ENCODE data around the gene C10orf90. TPM values are rescaled to one million over a fixed set of nuclear protein-coding genes. Genes with fewer than 3 reads are reported as not detected.

C10orf90 gene
- total and polyA plus RNA-seq, 2 donors (not counting 3 experiments of a cell fraction or from before 2014, with no cell fraction given) = not detected

DNA sequence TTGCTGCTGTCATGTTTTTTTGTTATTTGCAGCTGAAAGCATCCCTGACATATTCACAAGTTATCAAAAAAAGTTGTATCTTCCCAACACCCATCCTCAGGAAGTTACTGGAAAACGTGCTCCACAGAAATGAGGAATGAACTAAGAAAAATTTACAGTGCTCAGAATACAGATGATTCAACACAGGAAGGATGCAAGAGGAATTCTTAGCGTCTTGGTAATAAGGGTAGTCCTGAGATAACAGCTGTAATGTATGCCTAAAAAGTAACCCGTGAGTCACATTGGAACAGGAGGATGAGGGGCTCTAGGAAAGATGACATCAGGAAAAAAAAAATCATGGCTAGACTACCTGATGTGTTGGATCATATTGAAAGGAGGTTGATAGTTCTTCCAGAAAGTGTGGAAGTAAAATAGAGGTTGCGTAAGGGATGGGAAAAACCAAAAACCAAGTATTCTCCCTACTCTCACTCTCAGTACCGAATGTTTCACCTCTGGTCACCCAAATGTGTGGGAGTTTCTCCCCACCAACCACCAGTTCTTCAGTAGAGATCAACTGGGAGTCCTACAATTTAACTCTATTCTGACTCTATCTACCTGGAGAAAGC is 286.1 kb downstream of the C10orf90 start:
- Histone ChIP-seq H2AFZ (ENCODE audit: low read depth, low read length) (no peak overlapping the region), H3K4me2 (ENCODE audit: insufficient read depth, low read length) (no peak overlapping the region), H3K36me3 (ENCODE audit: control insufficient read depth in 2 of 2, extremely low read depth in 1 of 2, insufficient read depth in 2 of 2, low read length in 2 of 2) (no peaks in the 10 kb centered on the region), H3K79me2 (ENCODE audit: control insufficient read depth, insufficient read depth, low read length) (no peaks in the 10 kb centered on the region), H3K9ac (replicated peaks; ENCODE audit: extremely low read depth, insufficient read depth, low read length) (no peak overlapping the region), H3K4me1 (ENCODE audit: control insufficient read depth, extremely low read depth, insufficient read depth, low read length) (no peaks in the 10 kb centered on the region), H3K9me1 (replicated peaks; ENCODE audit: control insufficient read depth, extremely low read depth, insufficient read depth, low read length) (no peaks in the 10 kb centered on the region), H4K20me1 (replicated peaks; ENCODE audit: control insufficient read depth, extremely low read depth, insufficient read depth, low read length) (no peaks in the 10 kb centered on the region), H3K27ac (ENCODE audit: insufficient read depth, low read depth, low read length) (no peak overlapping the region), H3K4me3 (replicated peaks in 1 of 3; ENCODE audit: insufficient read depth in 1 of 3, low read depth in 1 of 3, low read length in 3 of 3) (no peak overlapping the region), H3K9me3 (replicated peaks; ENCODE audit: control insufficient read depth, insufficient read depth, low read length) (no peaks in the 10 kb centered on the region), H3K27me3 (ENCODE audit: control insufficient read depth in 2 of 2, insufficient read depth in 2 of 2, low read length in 2 of 2) (peaks cover 0 to 22% of the 10 kb centered on the region in 2 experiments)
- ChIA-PET POLR2A (no interaction called here), CTCF (interaction anchor here (0.7 to 2.3 kb wide), 3 partner anchors 9 to 450 kb away, joined by 3 to 14 read pairs (median 3); no protein-coding TSS in a partner anchor)
- DNase-seq (ENCODE audit: low read depth, low spot score) = no peak
- intact Hi-C loops (cut with micrococcal nuclease) = loop anchor here (10.0 kb wide), 2 partner anchors 290 to 640 kb away; no protein-coding TSS in a partner anchor
- dilution Hi-C loops (cut with MboI; ENCODE audit: extremely low pct_ligation_motif_present, low sequenced_read_pairs) = no loop called here
- no TSS peak for BruUV-seq (replicated peaks)
- no peak for FAIRE-seq
- TF ChIP-seq EZH2 (IDR thresholded peaks at IDR 0.05; ENCODE audit: borderline replicate concordance, low read depth, low read length, severe bottlenecking) = no peak
- TF ChIP-seq GATA2 (IDR thresholded peaks at IDR 0.05; ENCODE audit: insufficient read depth, insufficient read length, low read depth, low read length) = peak; percentile 33
- no peak for TF ChIP-seq POLR2A (IDR thresholded peaks at IDR 0.05; ENCODE audit: low read depth, low read length)
- TF ChIP-seq, protein P1, sequence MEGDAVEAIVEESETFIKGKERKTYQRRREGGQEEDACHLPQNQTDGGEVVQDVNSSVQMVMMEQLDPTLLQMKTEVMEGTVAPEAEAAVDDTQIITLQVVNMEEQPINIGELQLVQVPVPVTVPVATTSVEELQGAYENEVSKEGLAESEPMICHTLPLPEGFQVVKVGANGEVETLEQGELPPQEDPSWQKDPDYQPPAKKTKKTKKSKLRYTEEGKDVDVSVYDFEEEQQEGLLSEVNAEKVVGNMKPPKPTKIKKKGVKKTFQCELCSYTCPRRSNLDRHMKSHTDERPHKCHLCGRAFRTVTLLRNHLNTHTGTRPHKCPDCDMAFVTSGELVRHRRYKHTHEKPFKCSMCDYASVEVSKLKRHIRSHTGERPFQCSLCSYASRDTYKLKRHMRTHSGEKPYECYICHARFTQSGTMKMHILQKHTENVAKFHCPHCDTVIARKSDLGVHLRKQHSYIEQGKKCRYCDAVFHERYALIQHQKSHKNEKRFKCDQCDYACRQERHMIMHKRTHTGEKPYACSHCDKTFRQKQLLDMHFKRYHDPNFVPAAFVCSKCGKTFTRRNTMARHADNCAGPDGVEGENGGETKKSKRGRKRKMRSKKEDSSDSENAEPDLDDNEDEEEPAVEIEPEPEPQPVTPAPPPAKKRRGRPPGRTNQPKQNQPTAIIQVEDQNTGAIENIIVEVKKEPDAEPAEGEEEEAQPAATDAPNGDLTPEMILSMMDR (IDR thresholded peaks at IDR 0.05; ENCODE audit: extremely low read depth in 1 of 2, insufficient read depth in 1 of 2, low read depth in 1 of 2, low read length in 2 of 2) = no peak
- no peak for TF ChIP-seq MYC (IDR thresholded peaks at IDR 0.05; ENCODE audit: low read depth, low read length)
- no peak for TF ChIP-seq POLR2AphosphoS5 (IDR thresholded peaks at IDR 0.05; ENCODE audit: insufficient read depth, low read depth, low read length)
- TF ChIP-seq, protein P2, sequence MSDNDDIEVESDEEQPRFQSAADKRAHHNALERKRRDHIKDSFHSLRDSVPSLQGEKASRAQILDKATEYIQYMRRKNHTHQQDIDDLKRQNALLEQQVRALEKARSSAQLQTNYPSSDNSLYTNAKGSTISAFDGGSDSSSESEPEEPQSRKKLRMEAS (IDR thresholded peaks at IDR 0.05; ENCODE audit: insufficient read depth, insufficient read length) = no peak
- no peak for TF ChIP-seq JUN (IDR thresholded peaks at IDR 0.05; ENCODE audit: borderline replicate concordance, insufficient read depth, insufficient read length, low read depth)
- peak; percentile 31 for TF ChIP-seq FOS (IDR thresholded peaks at IDR 0.05; ENCODE audit: borderline replicate concordance, insufficient read depth, low read length)
